K562 (cell line): Measurements from ENCODE around the gene KLHL25. TPM values are rescaled to one million over a fixed set of nuclear protein-coding genes. Genes with fewer than 3 reads are reported as not detected.

Source experiments
- ATAC-seq: fragments of 200-7000 bp; cut with Tn5 transposase; 3 replicates; pipeline ENCODE4 v1.9.1; 2020; ENCODE audit warnings: moderate library complexity
- BruUV-seq: library from RNA; stranded (reverse); fragments of 400-500 nt; replicated peaks from 2 replicates; lab custom pipeline; 2021; lab: Mats Ljungman, UMichigan
- CTCF ChIA-PET: fragments of 300-600 bp; formaldehyde crosslinking; extraction: SDS; loops from one replicate; lab custom pipeline; 2021; ENCODE audit warnings: low intra/inter-chr PET ratio; lab: Yijun Ruan, JAX
- POLR2A ChIA-PET: fragments of 300-600, 350-650 bp; sonication (Branson Sonifier 250); formaldehyde crosslinking; extraction: SDS; loops from one replicate; lab custom pipeline; 2021; ENCODE audit warnings: antibody characterized with exemption, inconsistent platforms; lab: Yijun Ruan, JAX
- DNase-seq, 4 experiments: peaks; one replicate each; pipeline versions ENCODE4 v3.0.0 to v3.0.0-alpha.2; 2011 to 2018; ENCODE audit warnings: low spot score in 3 of 4, mixed read lengths in 3 of 4; ENCODE audit errors: extremely low read depth in 1 of 4
- FAIRE-seq: peaks from 2 replicates; lab custom pipeline; 2011; peaks lifted over from hg19 to GRCh38; lab: Jason Lieb, UNC
- H2AFZ ChIP-seq: 2 replicates; pipeline ENCODE4 v1.6.0; 2011; ENCODE audit warnings: low read depth, low read length, control low read depth, inconsistent platforms
- H3K27ac ChIP-seq: fragments of 200-600 bp; 3 replicates; pipeline ENCODE4 v1.8.0; 2011; ENCODE audit warnings: low read depth, mild to moderate bottlenecking, control low read depth, inconsistent platforms, low read length, moderate library complexity, mixed read lengths; ENCODE audit errors: extremely low read depth
- H3K27me3 ChIP-seq, 2 experiments: fragments of 300-600 bp in 1 of 2; 2 replicates in 1 of 2; 3 replicates in 1 of 2; pipeline versions ENCODE4 v1.6.0 to v1.8.0; 2011; ENCODE audit warnings: inconsistent platforms in 2 of 2, low read length in 2 of 2, mild to moderate bottlenecking in 1 of 2, mixed read lengths in 1 of 2, moderate library complexity in 1 of 2; ENCODE audit not compliant: control insufficient read depth in 2 of 2, insufficient read depth in 2 of 2
- H3K36me3 ChIP-seq: fragments of 300-600 bp; 3 replicates; pipeline ENCODE4 v1.8.0; 2011; ENCODE audit warnings: mild to moderate bottlenecking, low read length, inconsistent platforms; ENCODE audit not compliant: control insufficient read depth, insufficient read depth
- H3K4me1 ChIP-seq, 2 experiments: fragments of 200-600 bp in 1 of 2; replicated peaks in 1 of 2; 2 replicates in 1 of 2; 3 replicates in 1 of 2; pipeline versions ENCODE4 v1.5.1 to v1.8.0; 2011; ENCODE audit warnings: inconsistent platforms in 2 of 2, low read length in 2 of 2, mild to moderate bottlenecking in 1 of 2, mixed read lengths in 1 of 2, moderate library complexity in 1 of 2; ENCODE audit not compliant: control insufficient read depth in 2 of 2, insufficient read depth in 2 of 2
- H3K4me2 ChIP-seq: 2 replicates; pipeline ENCODE4 v1.6.1; 2011; ENCODE audit warnings: low read length, control low read depth, inconsistent platforms, mixed read lengths; ENCODE audit not compliant: insufficient read depth
- H3K4me3 ChIP-seq: fragments of 200-600 bp; sonication (generic), shearing (Covaris generic); 2 replicates; pipeline ENCODE4 v1.5.1; 2016; ENCODE audit warnings: control low read depth, inconsistent platforms
- H3K79me2 ChIP-seq: fragments of 200-600 bp; 3 replicates; pipeline ENCODE4 v1.8.0; 2011; ENCODE audit warnings: low read length, inconsistent platforms; ENCODE audit not compliant: control insufficient read depth, insufficient read depth
- H3K9ac ChIP-seq, 2 experiments: 2 replicates each; pipeline versions ENCODE4 v1.6.0 to v1.6.1; 2011; ENCODE audit warnings: low read depth in 2 of 2, low read length in 2 of 2, control low read depth in 1 of 2, inconsistent platforms in 1 of 2, mild to moderate bottlenecking in 1 of 2, mixed read lengths in 1 of 2; ENCODE audit not compliant: insufficient read depth in 1 of 2
- H3K9me1 ChIP-seq: one replicate; pipeline ENCODE4 v1.6.0; 2011; ENCODE audit warnings: inconsistent platforms, mild to moderate bottlenecking, low read length, moderate library complexity; ENCODE audit not compliant: control insufficient read depth, insufficient read depth
- H3K9me3 ChIP-seq: replicated peaks from 2 replicates; pipeline ENCODE4 v1.5.1; 2011; ENCODE audit warnings: low read depth, low read length, inconsistent platforms; ENCODE audit not compliant: control insufficient read depth, insufficient read depth
- H4K20me1 ChIP-seq: replicated peaks from 2 replicates; pipeline ENCODE4 v1.6.1; 2011; ENCODE audit warnings: low read length, inconsistent platforms, mixed read lengths; ENCODE audit not compliant: control insufficient read depth, insufficient read depth
- CBX3 ChIP-seq, 2 experiments: IDR thresholded peaks; 1 replicate in 1 of 2; 2 replicates in 1 of 2; pipeline ENCODE4 v1.6.1; 2012; ENCODE audit warnings: inconsistent platforms in 2 of 2, low read length in 2 of 2, borderline replicate concordance in 1 of 2, control low read depth in 1 of 2
- ELK3 ChIP-seq: fragments of 450-650 bp; formaldehyde crosslinking; IDR thresholded peaks from 2 replicates; pipeline ENCODE4 v1.4.0; 2020; ENCODE audit warnings: mild to moderate bottlenecking
- MCM3 ChIP-seq: fragments of 450-650 bp; IDR thresholded peaks from 2 replicates; pipeline ENCODE4 v1.6.1; 2016
- NBN ChIP-seq: fragments of 450-650 bp; IDR thresholded peaks from 2 replicates; pipeline ENCODE4 v1.6.1; 2016; ENCODE audit warnings: low read depth, mild to moderate bottlenecking
- NELFE ChIP-seq: IDR thresholded peaks from 2 replicates; pipeline ENCODE4 v1.6.1; 2011; ENCODE audit warnings: mild to moderate bottlenecking; ENCODE audit not compliant: insufficient read depth, insufficient read length
- NFXL1 ChIP-seq: fragments of 450-650 bp; formaldehyde crosslinking; IDR thresholded peaks from 2 replicates; pipeline ENCODE4 v1.4.0; 2021; ENCODE audit warnings: mild to moderate bottlenecking
- SMAD3 ChIP-seq: fragments of 450-650 bp; formaldehyde crosslinking; conservative IDR thresholded peaks from 2 replicates; pipeline ENCODE4 v1.4.0; 2020; ENCODE audit warnings: mild to moderate bottlenecking
- SPI1 ChIP-seq: IDR thresholded peaks from 2 replicates; pipeline ENCODE4 v1.6.1; 2011; ENCODE audit warnings: low read depth, low read length, control low read depth, borderline replicate concordance
- ZNF764 ChIP-seq: fragments of 250-450 bp; sonication (Bioruptor Pico); IDR thresholded peaks from 2 replicates; pipeline ENCODE4 v1.4.0; 2020; ENCODE audit warnings: low read depth, mild to moderate bottlenecking, moderate library complexity
- ZNF785 ChIP-seq: fragments of 250-450 bp; sonication (Bioruptor Pico); IDR thresholded peaks from 2 replicates; pipeline ENCODE4 v1.4.0; 2020; ENCODE audit warnings: mild to moderate bottlenecking
- WGBS: fragments of 100-300 bp; shearing (Covaris generic); methylation state at CpG from one replicate; pipeline ENCODE4 v1.1.6; 2016; ENCODE audit warnings: low coverage, mixed read lengths; ENCODE audit not compliant: insufficient coverage; ENCODE audit errors: missing lambda C conversion rate; 5-methylcytosine and 5-hydroxymethylcytosine counted together
- in situ Hi-C: fragments of 300-500 bp; cut with MboI; formaldehyde crosslinking; loops from 4 replicates; pipeline ENCODE4 v1.15.0; 2018; ENCODE audit warnings: inconsistent platforms, mixed read lengths
- intact Hi-C: fragments of 100-400 bp; cut with micrococcal nuclease; formaldehyde crosslinking; loops from 2 replicates; pipeline ENCODE4 v1.14.2; 2022
- polyA plus RNA-seq, 8 experiments: library from polyadenylated mRNA; depleted of rRNA in 4 of 8; stranded (reverse) in 5 of 8; unstranded in 3 of 8; fragments of >200 nt; fragmentation: Nextera tagmentation in 2 of 8; fragmentation: Illumina TruSeq in 1 of 8; extraction: Ambion mirVana in 2 of 8; extraction: Trizol in 1 of 8; gene quantifications; 2 replicates each; pipeline versions ENCODE4 v1.2.1 to v1.2.3, GENCODE V29; 2011 to 2014; ENCODE audit warnings: inconsistent platforms in 1 of 8, missing spikeins in 1 of 8
- total RNA-seq, 7 experiments: library from RNA; depleted of rRNA in 6 of 7; stranded (reverse); fragments of >200 nt in 6 of 7; fragmentation: Illumina TruSeq in 2 of 7; extraction: Trizol in 2 of 7; gene quantifications; 2 replicates each; pipeline versions ENCODE4 v1.2.1 to v1.2.3, GENCODE V29; 2011 to 2021; ENCODE audit warnings: low replicate concordance in 1 of 7
- TF ChIP-seq, protein P1 (sequence below): IDR thresholded peaks from 3 replicates; pipeline ENCODE4 v1.6.1; 2011; ENCODE audit warnings: borderline replicate concordance, mild to moderate bottlenecking; ENCODE audit not compliant: insufficient read length, insufficient read depth

KLHL25 gene
- total and polyA plus RNA-seq, 9 of the 15 experiments (the other 6 are each of a cell fraction or from before 2014, with no cell fraction given), result 0.04 to 0.14 (median 0.10) TPM; not detected in 3

GRCh38 chr15:85793641-85794597 lies 806 bp downstream of the KLHL25 start:
- peak in 2 of 4 experiments; percentile 1 to 25 for DNase-seq
- Histone ChIP-seq H3K79me2 (no peaks in the 10 kb centered on the region), H3K27ac (no peak overlapping the region), H3K9me1 (no peaks in the 10 kb centered on the region), H2AFZ (peak overlapping the region; percentile 68; the same call in 1 of the 2 replicates), H3K27me3 (peaks cover 8 to 39% of the 10 kb centered on the region in 2 experiments; a peak in 4 of 5 replicates), H4K20me1 (0 out of 2 replicates have a peak, but pooled peaks cover 7% of the 10 kb centered on the region), H3K4me2 (peak overlapping the region; percentile 58), H3K36me3 (no peaks in the 10 kb centered on the region), H3K4me1 (peaks cover 0 to 9% of the 10 kb centered on the region in 2 experiments; a peak in 2 of 5 replicates), H3K9ac (peak overlapping the region in 1 of 2 experiments; percentile 82; a peak in 2 of 4 replicates), H3K4me3 (peak overlapping the region; percentile 56), H3K9me3 (no peaks in the 10 kb centered on the region)
- no TSS peak for BruUV-seq
- 3% methylated on average over 46 of the region's 56 CpGs for WGBS
- intact Hi-C loops, result no loop called here
- FAIRE-seq, result no peak
- in situ Hi-C loops, result no loop called here
- no peak for TF ChIP-seq NBN
- peak; percentile 8 for ATAC-seq
- ChIA-PET POLR2A (no interaction called here), CTCF (no interaction called here)

- ChIA-PET POLR2A (interaction anchor here (1.1 kb wide), 1 partner anchor 15 kb away, joined by 3 read pairs; no protein-coding TSS in a partner anchor), CTCF (no interaction called here)
- Histone ChIP-seq H3K9me3 (no peaks in the 10 kb centered on the region), H3K9ac (no peak overlapping the region), H3K36me3 (no peaks in the 10 kb centered on the region), H3K4me2 (no peak overlapping the region), H2AFZ (no peak overlapping the region), H3K4me1 (peaks cover 0 to 9% of the 10 kb centered on the region in 2 experiments; a peak in 2 of 5 replicates), H4K20me1 (0 out of 2 replicates have a peak, but pooled peaks cover 10% of the 10 kb centered on the region), H3K79me2 (no peaks in the 10 kb centered on the region), H3K9me1 (no peaks in the 10 kb centered on the region), H3K27ac (no peak overlapping the region), H3K4me3 (no peak overlapping the region), H3K27me3 (peaks cover 8 to 45% of the 10 kb centered on the region in 2 experiments; a peak in 4 of 5 replicates)
- FAIRE-seq (no peak), DNase-seq (no peak), ATAC-seq (no peak)
- intact Hi-C loops (no loop called here), in situ Hi-C loops (no loop called here)
- no TSS peak for BruUV-seq
- WGBS, result 6% methylated on average over 14 of the region's 14 CpGs
- TF ChIP-seq MCM3 (no peak), ZNF764 (CRISPR knock-in tag) (no peak), NELFE (no peak), SPI1 (no peak), ZNF785 (CRISPR knock-in tag) (no peak), NFXL1 (CRISPR knock-in tag) (no peak), ELK3 (CRISPR knock-in tag) (no peak), SMAD3 (CRISPR knock-in tag) (no peak), CBX3 (IDR thresholded peaks at IDR 0.05; ENCODE audit: borderline replicate concordance in 1 of 2, low read length in 2 of 2) (no peak)
- TF ChIP-seq, protein P1, sequence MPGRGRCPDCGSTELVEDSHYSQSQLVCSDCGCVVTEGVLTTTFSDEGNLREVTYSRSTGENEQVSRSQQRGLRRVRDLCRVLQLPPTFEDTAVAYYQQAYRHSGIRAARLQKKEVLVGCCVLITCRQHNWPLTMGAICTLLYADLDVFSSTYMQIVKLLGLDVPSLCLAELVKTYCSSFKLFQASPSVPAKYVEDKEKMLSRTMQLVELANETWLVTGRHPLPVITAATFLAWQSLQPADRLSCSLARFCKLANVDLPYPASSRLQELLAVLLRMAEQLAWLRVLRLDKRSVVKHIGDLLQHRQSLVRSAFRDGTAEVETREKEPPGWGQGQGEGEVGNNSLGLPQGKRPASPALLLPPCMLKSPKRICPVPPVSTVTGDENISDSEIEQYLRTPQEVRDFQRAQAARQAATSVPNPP, result no peak
Observed at GRCh38 chr15:85792912-85793590, 1.7 kb downstream of the KLHL25 start.
